Mesodermal cell (in vitro differentiated cells): ENCODE results near the gene BCL2L1.

Source experiments
- H3K27ac ChIP-seq: 2 replicates; pipeline ENCODE4 v1.7.0; 2013; ENCODE audit warnings: mild to moderate bottlenecking, low read depth, low read length, moderate library complexity; ENCODE audit not compliant: severe bottlenecking
- H3K36me3 ChIP-seq: 2 replicates; pipeline ENCODE4 v1.7.1; 2013; ENCODE audit warnings: mild to moderate bottlenecking, low read length, moderate library complexity; ENCODE audit not compliant: control insufficient read depth, insufficient read depth
- H3K4me1 ChIP-seq: one replicate; pipeline ENCODE4 v1.7.1; 2013; ENCODE audit warnings: mild to moderate bottlenecking, low read length; ENCODE audit not compliant: insufficient read depth, control insufficient read depth, poor library complexity, severe bottlenecking
- H3K4me3 ChIP-seq: 2 replicates; pipeline ENCODE4 v1.7.0; 2013; ENCODE audit warnings: low read length, control low read depth, mild to moderate bottlenecking; ENCODE audit not compliant: insufficient read depth, poor library complexity, severe bottlenecking; ENCODE audit errors: extremely low read depth
- H3K9me3 ChIP-seq: 2 replicates; pipeline ENCODE4 v1.7.1; 2013; ENCODE audit warnings: mild to moderate bottlenecking, low read length, moderate library complexity; ENCODE audit not compliant: control insufficient read depth
- WGBS, 2 experiments: methylation state at CpG; one replicate each; pipeline ENCODE4 v1.1.5; 2013; ENCODE audit warnings: missing lambda C conversion rate in 2 of 2; ENCODE audit not compliant: insufficient coverage in 2 of 2; 5-methylcytosine and 5-hydroxymethylcytosine counted together

The BCL2L1 gene

DNA sequence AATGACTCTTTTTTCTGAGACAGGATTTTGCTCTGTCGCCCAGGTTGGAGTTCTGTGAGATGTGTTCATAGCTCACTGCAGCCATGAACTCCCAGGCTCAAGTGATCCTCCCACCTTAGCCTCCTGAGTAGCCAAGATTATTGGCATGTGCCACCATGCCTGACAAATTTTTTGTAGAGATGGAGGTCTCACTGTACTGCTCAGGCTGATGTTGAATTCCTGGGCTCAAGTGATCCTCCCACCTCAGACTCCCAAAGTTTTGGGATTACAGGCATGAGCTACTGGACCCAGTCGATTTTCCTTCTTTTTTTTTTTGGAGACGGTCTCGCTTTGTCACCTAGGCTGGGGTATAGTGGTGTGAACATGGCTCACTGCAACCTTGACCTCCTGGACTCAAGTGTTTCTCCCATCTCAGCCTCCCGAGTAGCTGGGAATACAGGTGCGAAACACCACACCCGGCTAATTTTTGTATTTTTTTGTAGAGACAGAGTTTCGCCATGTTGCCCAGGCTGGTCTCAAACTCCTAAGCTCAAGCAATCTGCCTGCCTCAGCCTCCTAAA lies 24.3 kb downstream of the BCL2L1 start:
- H3K4me3 ChIP-seq = no peak overlapping the region
- H3K36me3 ChIP-seq = peaks cover 51% of the 10 kb centered on the region
- H3K27ac ChIP-seq = no peak overlapping the region
- peaks cover 52% of the 10 kb centered on the region for H3K4me1 ChIP-seq
- WGBS, 2 experiments = 95 to 96% methylated on average over 5 to 8 of the region's 8 CpGs
- H3K9me3 ChIP-seq = no peaks in the 10 kb centered on the region

GRCh38 chr20:31695849-31696804 lies 26.5 kb downstream of the BCL2L1 start:
- Histone ChIP-seq H3K4me1 (peaks cover 60% of the 10 kb centered on the region), H3K4me3 (no peak overlapping the region), H3K9me3 (no peaks in the 10 kb centered on the region), H3K36me3 (peaks cover 38% of the 10 kb centered on the region), H3K27ac (no peak overlapping the region)
- 94 to 100% methylated on average over 8 to 9 of the region's 12 CpGs for WGBS, 2 experiments

DNA sequence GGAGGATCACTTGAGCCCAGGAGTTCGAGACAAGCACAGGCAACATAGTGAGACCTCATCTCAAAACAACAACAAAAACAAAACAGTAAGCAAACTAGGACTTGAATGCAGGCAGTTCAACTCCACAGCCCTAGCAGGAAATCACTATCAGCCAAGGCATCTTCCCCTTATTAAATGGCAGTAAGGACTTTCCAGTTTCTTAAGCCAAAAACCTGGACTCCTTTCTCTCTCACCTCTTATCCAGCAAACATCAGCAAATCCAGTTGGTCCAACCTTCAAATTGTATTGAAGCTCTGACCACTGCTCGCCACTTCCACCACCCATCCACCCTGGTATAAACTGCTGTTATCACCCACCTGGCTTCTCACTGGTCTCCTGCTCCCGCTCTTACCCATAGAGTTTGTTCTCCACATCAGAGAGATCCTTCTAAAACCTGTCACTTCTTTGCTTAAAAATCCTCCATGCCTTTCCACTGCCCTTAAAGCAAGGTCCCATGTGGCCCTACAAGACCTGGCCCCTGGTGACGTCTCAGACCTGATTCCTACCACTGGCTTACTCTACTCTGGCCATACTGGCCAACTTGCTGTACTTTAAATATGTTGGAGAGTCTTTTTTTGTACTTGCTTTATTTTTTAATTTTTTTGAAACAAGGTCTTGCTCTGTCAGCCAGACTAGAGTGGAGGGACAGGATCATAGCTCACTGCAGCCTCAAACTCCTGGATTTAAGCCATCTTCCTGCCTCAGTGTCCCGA lies 27.6 kb downstream of the BCL2L1 start:
- Histone ChIP-seq H3K4me3 (no peak overlapping the region), H3K4me1 (peaks cover 55% of the 10 kb centered on the region), H3K27ac (no peak overlapping the region), H3K36me3 (peaks cover 37% of the 10 kb centered on the region), H3K9me3 (no peaks in the 10 kb centered on the region)
- WGBS, 2 experiments = 78 to 96% methylated on average over 3 to 4 of the region's 5 CpGs

DNA sequence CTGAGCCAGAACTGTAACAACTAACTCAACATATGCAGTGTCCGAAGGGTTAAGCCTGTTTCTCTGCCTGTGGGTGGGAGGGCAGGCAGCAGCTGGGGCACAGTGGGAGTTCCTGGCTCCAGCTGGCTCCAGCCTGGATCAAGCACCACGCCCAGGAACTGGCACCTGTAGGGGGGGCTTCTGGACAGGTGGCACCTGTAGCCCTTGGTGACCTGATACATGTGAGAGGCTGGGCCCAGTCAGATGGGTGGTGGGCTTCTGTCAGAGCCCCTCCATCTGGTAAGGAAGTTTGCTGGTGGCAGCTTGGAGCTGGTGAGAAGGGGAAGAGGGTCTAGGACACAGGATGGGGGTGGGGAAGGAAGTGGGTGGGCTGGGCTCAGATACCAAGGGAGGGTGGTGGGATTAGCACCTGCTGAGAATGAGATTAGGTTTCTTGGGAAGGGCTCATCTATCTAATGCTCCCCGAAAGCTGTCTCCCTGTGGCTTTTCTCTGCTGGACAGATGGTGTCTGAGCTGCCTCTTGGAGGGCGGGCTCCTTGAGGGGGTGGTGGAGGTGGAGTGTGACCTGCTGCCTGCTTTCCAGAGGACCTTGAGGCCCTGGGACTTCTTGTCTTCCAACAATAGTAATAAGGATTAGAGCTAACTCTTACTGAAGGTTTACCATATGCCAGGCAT lies 28.5 kb downstream of the BCL2L1 start:
- peaks cover 46% of the 10 kb centered on the region for H3K4me1 ChIP-seq
- no peak overlapping the region for H3K4me3 ChIP-seq
- H3K27ac ChIP-seq = no peak overlapping the region
- H3K36me3 ChIP-seq = peaks cover 36% of the 10 kb centered on the region
- WGBS, 2 experiments = 59 to 62% methylated on average over 3 to 4 of the region's 4 CpGs
- H3K9me3 ChIP-seq = no peaks in the 10 kb centered on the region

GRCh38 chr20:31693402-31693801 lies 29.3 kb downstream of the BCL2L1 start:
- H3K36me3 ChIP-seq = peaks cover 41% of the 10 kb centered on the region
- H3K9me3 ChIP-seq = no peaks in the 10 kb centered on the region
- H3K4me3 ChIP-seq = no peak overlapping the region
- H3K27ac ChIP-seq = no peak overlapping the region
- 79 to 92% methylated on average over 4 to 6 of the region's 6 CpGs for WGBS, 2 experiments
- peaks cover 39% of the 10 kb centered on the region for H3K4me1 ChIP-seq

DNA sequence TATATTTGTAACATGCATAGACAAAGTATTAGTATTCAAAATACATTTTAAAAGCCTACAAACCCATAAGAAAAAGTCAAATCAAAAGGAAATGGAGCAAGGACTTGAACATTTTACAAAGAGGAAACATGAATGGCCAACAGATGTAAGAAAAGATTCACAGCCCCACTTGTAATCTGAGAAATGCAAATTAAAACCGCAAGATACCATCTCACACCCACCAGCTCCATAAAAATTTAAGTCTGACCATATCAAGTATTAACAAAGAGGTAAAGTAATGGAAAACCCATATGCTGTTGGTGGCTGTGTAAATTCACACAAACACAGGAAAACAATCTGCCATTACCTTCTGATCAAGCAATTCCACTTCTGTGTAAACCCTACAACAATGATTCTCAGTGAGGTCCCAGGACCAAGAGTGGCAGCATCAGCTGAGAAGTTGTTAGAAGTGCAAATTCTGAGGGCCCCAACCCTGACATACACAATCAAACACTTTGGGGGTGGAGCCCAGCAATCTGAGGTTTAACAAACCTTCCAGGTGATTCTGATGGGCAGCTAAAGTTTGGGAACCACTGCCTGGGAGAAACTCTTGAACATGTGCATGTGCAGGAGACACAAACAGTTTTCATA lies 30.9 kb downstream of the BCL2L1 start:
- H3K27ac ChIP-seq = no peak overlapping the region
- peaks cover 35% of the 10 kb centered on the region for H3K4me1 ChIP-seq
- H3K9me3 ChIP-seq = no peaks in the 10 kb centered on the region
- WGBS, 2 experiments = no CpG with 5 or more reads among the region's 1 CpG
- peaks cover 53% of the 10 kb centered on the region for H3K36me3 ChIP-seq
- no peak overlapping the region for H3K4me3 ChIP-seq

DNA sequence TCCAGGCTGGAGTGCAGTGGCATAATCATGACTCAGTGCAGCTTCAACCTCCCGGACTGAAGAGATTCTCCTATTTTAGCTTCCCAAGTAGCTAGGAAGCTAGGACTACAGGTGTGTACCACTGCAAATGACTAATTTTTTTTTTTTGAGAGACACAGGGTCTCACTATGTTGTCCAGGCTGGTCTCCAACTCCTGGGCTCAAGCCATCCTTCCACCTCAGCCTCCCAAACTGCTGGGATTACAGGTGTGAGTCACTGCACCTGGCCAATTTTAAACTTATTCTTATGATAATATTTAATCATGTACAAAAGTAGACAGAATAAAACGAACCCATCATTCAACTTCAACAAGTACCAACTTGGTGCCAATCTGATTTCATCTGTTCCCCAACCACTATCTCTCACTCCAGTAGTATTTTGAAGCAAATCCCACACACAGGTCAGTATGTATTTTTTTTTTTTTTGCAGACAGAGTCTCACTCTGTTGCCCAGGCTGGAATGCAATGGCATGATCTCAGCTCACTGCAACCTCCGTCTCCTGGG lies 32.5 kb downstream of the BCL2L1 start:
- no peak overlapping the region for H3K27ac ChIP-seq
- H3K9me3 ChIP-seq = no peaks in the 10 kb centered on the region
- no peak overlapping the region for H3K4me3 ChIP-seq
- H3K4me1 ChIP-seq = peaks cover 31% of the 10 kb centered on the region
- peaks cover 52% of the 10 kb centered on the region for H3K36me3 ChIP-seq
- WGBS, 2 experiments = 87 to 100% methylated on average over 2 to 3 of the region's 3 CpGs

GRCh38 chr20:31689141-31689540 lies 33.5 kb downstream of the BCL2L1 start:
- H3K27ac ChIP-seq = no peak overlapping the region
- H3K9me3 ChIP-seq = no peaks in the 10 kb centered on the region
- H3K36me3 ChIP-seq = peaks cover 54% of the 10 kb centered on the region
- peaks cover 21% of the 10 kb centered on the region for H3K4me1 ChIP-seq
- H3K4me3 ChIP-seq = no peak overlapping the region
- 100% methylated on average over 1 to 2 of the region's 5 CpGs for WGBS, 2 experiments

GRCh38 chr20:31687777-31688176 lies 34.9 kb downstream of the BCL2L1 start:
- Histone ChIP-seq H3K36me3 (peaks cover 56% of the 10 kb centered on the region), H3K9me3 (no peaks in the 10 kb centered on the region), H3K4me3 (no peak overlapping the region), H3K27ac (no peak overlapping the region), H3K4me1 (peaks cover 22% of the 10 kb centered on the region)
- WGBS, 2 experiments = 100% methylated on average over 3 of the region's 3 CpGs; no CpG with 5 or more reads in 1 of the 2 experiments
